GM12865 (cell line): Measurements from ENCODE around the gene KCNQ2.

Experiments used
- DNase-seq: peaks from one replicate; pipeline ENCODE4 v3.0.0; 2010; ENCODE audit warnings: low read depth
- H3K4me3 ChIP-seq: 2 replicates; pipeline ENCODE4 v1.5.1; 2011; ENCODE audit warnings: mild to moderate bottlenecking, low read depth, low read length, control low read depth
- TF ChIP-seq, protein P1 (sequence below): IDR thresholded peaks from 2 replicates; pipeline ENCODE4 v1.5.1; 2011; ENCODE audit warnings: low read length, control low read depth, low read depth, inconsistent platforms; ENCODE audit not compliant: insufficient read depth; ENCODE audit errors: missing control alignments

Gene KCNQ2

DNA sequence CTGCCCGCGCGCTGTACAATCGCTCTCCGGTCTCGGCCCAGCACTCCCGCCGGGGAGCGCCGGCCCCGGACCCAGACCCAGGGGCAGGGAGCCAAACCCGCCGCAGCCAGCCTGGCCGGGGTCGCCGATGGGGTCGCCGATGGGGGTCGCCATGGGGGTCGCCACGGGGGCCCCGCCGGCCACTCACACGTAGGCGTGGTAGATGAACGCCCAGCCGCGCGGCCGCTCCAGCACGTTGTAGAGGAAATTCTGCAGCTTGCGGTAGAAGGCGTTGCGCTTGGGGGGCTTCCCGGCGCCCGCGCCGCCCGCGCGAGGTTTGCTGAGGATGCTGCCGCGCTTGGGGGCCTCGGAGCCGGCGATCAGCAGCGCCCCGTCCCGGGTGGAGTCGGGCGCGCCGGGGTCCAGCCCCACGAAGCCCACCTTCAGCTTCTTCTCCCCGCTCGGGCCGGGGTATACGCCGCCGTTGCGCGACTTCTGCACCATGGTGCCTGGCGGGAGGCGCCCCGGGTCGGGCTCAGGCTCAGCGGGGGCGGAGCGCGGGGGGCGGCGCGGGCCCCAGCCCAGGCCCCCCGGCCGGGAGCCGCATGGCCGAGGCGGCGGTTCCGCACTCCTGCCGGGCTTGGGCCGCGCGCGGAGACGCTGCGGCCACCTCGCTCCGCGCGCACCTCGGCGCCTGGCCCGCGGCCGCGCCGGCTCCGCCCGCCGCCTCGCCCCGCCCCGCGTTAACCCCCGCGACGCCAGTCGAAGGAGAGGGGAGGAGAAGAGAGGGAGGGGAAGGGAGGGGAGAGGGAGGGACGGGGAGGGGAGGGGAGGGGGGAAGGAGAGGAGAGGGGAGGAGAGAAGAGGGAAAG lies at the start of gene KCNQ2:
TSS of gene KCNQ2 (minus strand) at position 675 of the 851 bp plus-strand sequence. CDS start at position 483, 192 bp downstream.
- H3K4me3 ChIP-seq, result no peak within 1 kb of the TSS
- DNase-seq, result no peak

DNA sequence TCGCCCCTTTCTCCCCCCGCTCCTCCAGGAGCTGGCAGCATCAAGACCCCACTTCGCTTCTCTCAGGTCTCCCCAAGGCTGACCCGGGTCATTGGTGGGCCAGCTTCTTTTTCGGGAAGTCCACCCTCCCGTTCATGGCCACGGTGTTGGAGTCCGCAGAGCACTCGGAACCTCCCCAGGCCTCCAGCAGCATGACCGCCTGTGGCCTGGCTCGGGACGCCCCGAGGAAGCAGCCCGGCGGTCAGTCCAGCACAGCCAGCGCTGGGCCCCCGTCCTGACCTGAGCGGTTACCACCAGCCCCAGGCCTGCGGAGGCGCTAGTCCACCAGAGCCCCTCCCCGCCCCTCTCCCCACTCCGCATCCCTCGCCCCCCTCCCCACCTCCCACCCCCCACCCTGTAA lies 49.1 kb upstream of the KCNQ2 start:
- H3K4me3 ChIP-seq, result peak overlapping the region; percentile 74
- DNase-seq, result peak; percentile 13
- TF ChIP-seq, protein P1, sequence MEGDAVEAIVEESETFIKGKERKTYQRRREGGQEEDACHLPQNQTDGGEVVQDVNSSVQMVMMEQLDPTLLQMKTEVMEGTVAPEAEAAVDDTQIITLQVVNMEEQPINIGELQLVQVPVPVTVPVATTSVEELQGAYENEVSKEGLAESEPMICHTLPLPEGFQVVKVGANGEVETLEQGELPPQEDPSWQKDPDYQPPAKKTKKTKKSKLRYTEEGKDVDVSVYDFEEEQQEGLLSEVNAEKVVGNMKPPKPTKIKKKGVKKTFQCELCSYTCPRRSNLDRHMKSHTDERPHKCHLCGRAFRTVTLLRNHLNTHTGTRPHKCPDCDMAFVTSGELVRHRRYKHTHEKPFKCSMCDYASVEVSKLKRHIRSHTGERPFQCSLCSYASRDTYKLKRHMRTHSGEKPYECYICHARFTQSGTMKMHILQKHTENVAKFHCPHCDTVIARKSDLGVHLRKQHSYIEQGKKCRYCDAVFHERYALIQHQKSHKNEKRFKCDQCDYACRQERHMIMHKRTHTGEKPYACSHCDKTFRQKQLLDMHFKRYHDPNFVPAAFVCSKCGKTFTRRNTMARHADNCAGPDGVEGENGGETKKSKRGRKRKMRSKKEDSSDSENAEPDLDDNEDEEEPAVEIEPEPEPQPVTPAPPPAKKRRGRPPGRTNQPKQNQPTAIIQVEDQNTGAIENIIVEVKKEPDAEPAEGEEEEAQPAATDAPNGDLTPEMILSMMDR, result no peak

More for the DNA sequence above, at the start of gene KCNQ2:
- TF ChIP-seq, protein P1, result no peak

DNA sequence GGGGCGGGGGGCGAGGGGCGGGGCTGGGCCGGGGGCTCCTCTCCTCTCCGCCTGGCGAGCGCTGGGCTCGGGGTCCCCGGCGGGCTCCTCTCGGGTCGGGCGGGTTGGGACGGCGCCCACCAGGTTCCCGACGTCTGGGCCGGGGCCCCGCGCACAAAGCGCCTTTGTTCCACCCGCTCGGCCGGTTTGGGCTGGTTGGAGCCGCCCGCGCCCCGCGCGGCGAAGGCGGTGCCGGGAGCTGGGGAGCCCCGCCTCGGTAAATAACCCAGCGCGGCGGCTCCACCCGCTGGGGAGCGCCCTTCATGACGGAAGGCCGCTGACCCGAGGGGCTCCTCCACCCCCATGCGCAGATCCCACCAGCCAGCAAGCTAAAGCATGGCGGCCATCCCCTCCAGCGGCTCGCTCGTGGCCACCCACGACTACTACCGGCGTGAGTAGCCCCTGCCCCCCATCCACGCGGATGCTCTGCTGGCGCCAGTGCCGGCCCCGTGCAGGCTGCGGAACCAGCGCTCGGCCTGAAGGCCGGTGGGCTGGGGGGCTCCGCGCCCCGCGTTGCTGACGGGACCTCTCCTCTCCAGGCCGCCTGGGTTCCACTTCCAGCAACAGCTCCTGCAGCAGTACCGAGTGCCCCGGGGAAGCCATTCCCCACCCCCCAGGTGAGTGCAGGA lies 48.6 kb upstream of the KCNQ2 start:
- TF ChIP-seq, protein P1, result peak; percentile 7
- peak; percentile 83 for DNase-seq
- H3K4me3 ChIP-seq, result peak overlapping the region; percentile 74

DNA sequence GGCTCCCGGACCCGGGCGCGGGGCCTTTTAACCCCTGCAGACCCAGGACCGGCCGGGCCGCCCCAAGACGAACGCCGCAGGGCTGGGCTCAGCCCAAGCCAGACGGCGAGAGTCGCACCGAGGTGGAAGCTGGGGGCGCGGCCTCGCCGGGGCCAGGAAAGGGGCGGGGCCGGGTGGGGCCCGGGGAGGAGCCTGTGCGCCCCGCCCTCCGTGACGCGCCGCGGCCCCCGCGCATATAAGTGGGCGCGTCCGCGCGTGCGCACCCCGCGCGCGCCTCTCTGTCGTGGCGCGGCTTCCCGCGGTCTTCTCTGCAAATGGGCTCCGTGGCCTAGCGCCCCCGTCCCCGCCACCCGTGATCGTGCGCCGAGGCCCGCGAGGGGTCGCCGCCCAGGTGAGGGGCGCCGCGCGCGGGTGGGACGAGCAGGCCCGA lies 48.1 kb upstream of the KCNQ2 start, which contains the start of gene PPDPF:
TSS of gene PPDPF (plus strand) at position 262 of the 430 bp plus-strand sequence. CDS start 544 bp downstream, outside the sequence.
- TF ChIP-seq, protein P1, result no peak
- DNase-seq, result peak; percentile 91
- peak within 1 kb of the TSS; percentile 74 for H3K4me3 ChIP-seq

DNA sequence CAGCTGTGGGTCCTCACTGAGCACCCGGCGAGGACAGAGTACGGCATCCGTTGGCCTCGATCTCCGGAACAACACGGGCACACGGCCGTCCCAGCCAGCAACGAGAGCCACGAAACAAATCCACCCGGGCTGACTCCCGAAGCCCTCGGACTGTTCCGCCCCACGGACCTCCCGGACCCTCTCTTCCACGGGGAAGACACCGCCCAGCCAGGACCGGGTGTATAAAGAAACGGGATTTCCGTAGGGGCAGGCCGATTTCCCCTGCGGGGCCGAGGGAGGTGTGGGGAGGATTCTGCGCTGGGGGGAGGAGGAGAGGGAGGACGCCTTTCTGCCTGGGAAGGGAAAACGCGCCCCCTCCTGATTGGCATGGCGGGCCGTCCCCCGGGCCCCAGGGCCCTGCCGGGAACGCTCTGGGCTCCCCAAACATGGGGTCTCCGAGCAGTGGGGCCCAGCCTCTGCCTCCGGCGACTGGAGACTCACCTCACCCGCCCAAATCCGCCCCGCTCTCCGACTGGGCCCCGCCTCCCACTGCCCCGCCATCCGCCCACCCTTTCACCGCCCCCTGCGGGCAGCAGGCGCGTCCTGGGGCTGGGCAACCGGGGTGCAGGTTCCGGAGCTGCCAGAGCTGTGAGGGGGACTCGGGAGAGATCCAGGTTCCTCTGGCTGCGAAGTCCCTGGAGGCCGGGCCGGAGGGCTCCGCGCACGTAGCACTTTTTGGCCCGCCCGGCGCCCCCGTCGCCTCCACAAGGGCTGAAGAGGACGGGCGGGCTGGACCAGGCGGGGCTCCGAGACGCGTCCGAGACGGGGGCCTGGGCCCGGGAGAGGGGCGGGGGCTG lies 47.4 kb upstream of the KCNQ2 start:
- DNase-seq, result peak; percentile 65
- peak overlapping the region; percentile 56 for H3K4me3 ChIP-seq
- TF ChIP-seq, protein P1, result peak; percentile 17

DNA sequence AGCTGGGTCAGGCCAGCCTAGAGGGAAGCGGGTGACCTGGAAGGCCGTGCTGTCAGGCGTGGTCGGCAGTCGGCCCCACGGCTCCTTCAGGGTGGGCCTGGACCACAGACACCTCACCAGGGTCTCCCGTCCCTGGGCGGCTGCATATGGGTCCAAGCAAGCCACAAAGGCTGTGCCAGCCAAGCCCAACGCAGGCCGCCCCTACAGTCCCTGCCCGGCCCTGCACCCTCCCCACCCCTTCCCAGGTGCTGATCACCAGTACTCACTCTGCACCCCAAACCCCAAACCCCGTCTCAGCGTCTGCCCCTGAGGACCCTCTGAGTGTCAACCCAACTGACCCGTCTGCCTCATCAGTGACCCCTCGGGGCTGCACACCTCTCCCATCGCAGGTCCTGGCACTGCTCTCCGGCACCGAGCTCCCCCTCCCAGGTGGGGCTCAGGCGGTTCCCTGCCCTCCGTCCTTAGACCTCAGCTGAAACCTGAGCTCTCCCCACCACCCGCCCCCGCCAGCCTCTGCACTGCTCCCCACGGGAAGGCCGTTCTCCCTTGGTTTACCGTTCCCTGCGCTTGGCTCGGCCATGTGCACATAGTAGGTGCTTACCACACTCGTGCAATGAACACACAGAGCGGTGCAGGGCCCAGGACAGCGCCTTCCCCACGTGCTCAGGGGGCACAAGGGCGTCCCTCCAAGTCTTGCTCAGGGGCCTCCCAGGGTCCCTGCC lies 46.7 kb upstream of the KCNQ2 start:
- DNase-seq, result peak; percentile 1
- H3K4me3 ChIP-seq, result peak overlapping the region; percentile 56

More for the DNA sequence above, 46.7 kb upstream of the KCNQ2 start:
- TF ChIP-seq, protein P1, result no peak
